AG04450 (cell line): ENCODE measurements around the gene CAMKK2. TPM values are rescaled to one million over a fixed set of nuclear protein-coding genes. Genes with fewer than 3 reads are reported as not detected.

Source experiments
- CTCF ChIA-PET: fragments of 300-600, 350-600 bp; formaldehyde crosslinking; extraction: SDS; loops from one replicate; lab custom pipeline; 2022; ENCODE audit warnings: antibody characterized with exemption, inconsistent platforms; lab: Charles Lee
- POLR2A ChIA-PET: fragments of 350-600 bp; formaldehyde crosslinking; extraction: SDS; loops from one replicate; lab custom pipeline; 2021; ENCODE audit warnings: antibody characterized with exemption, inconsistent platforms; lab: Yijun Ruan, JAX
- DNase-seq: peaks from one replicate; pipeline ENCODE4 v3.0.0-alpha.2; 2011; ENCODE audit warnings: low read depth, low spot score
- H3K27ac ChIP-seq: one replicate; pipeline ENCODE4 v1.5.1; 2012; ENCODE audit warnings: low read depth, low read length, control low read depth
- H3K27me3 ChIP-seq: one replicate; pipeline ENCODE4 v1.6.0; 2012; ENCODE audit warnings: low read length; ENCODE audit not compliant: control insufficient read depth, insufficient read depth
- H3K4me3 ChIP-seq: 2 replicates; pipeline ENCODE4 v1.5.1; 2011; ENCODE audit warnings: mild to moderate bottlenecking, low read depth, low read length, control low read depth
- H3K9me3 ChIP-seq: 2 replicates; pipeline ENCODE4 v1.5.1; 2012; ENCODE audit warnings: low read length; ENCODE audit not compliant: control insufficient read depth, insufficient read depth
- polyA plus RNA-seq: library from polyadenylated mRNA; depleted of rRNA; stranded (reverse); fragments of >200 nt; gene quantifications from 2 replicates; pipeline ENCODE4 v1.2.3, GENCODE V29; 2011
- TF ChIP-seq, protein P1 (sequence below): IDR thresholded peaks from 2 replicates; pipeline ENCODE4 v1.5.1; 2011; ENCODE audit warnings: low read depth, low read length, control low read depth, inconsistent platforms

CAMKK2 gene
- polyA plus RNA-seq, 1 experiment = 23.1 TPM

GRCh38 chr12:121334513-121335343 lies 38.2 kb upstream of the CAMKK2 start:
- H3K27me3 ChIP-seq = no peaks in the 10 kb centered on the region
- no peak overlapping the region for H3K27ac ChIP-seq
- CTCF ChIA-PET = interaction anchor here (0.5 to 6.4 kb wide), 51 partner anchors 9 to 783 kb away, joined by 3 to 135 read pairs (median 6); partner anchors contain the start of genes ANAPC5, MORN3 and RNF34
- no peak overlapping the region for H3K4me3 ChIP-seq
- DNase-seq = peak; percentile 36
- TF ChIP-seq, protein P1, sequence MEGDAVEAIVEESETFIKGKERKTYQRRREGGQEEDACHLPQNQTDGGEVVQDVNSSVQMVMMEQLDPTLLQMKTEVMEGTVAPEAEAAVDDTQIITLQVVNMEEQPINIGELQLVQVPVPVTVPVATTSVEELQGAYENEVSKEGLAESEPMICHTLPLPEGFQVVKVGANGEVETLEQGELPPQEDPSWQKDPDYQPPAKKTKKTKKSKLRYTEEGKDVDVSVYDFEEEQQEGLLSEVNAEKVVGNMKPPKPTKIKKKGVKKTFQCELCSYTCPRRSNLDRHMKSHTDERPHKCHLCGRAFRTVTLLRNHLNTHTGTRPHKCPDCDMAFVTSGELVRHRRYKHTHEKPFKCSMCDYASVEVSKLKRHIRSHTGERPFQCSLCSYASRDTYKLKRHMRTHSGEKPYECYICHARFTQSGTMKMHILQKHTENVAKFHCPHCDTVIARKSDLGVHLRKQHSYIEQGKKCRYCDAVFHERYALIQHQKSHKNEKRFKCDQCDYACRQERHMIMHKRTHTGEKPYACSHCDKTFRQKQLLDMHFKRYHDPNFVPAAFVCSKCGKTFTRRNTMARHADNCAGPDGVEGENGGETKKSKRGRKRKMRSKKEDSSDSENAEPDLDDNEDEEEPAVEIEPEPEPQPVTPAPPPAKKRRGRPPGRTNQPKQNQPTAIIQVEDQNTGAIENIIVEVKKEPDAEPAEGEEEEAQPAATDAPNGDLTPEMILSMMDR = peak; percentile 86
- H3K9me3 ChIP-seq = no peaks in the 10 kb centered on the region
- POLR2A ChIA-PET = no interaction called here

DNA sequence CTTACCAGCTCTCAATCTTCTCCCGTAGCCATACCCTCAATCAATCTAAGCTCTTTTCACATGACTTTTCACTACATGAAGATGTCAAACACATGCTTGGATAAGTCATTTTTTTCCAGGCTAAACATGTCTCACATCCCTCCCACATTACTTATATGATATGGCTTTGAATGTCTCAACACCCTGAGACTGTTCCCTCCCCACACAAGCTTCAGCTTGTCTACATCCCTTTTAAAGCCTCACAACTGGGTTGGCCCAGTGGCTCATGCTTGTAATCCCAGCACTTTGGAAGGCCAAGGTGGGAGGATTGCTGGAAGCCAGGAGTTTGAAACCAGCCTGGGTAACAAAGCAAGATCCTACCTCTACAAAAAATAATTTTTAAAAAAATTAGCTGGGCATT lies 37.2 kb upstream of the CAMKK2 start:
- no peak overlapping the region for H3K4me3 ChIP-seq
- H3K9me3 ChIP-seq = no peaks in the 10 kb centered on the region
- no peak overlapping the region for H3K27ac ChIP-seq
- no peak for DNase-seq
- H3K27me3 ChIP-seq = no peaks in the 10 kb centered on the region
- TF ChIP-seq, protein P1 = no peak
- ChIA-PET CTCF (interaction anchor here (0.5 to 6.4 kb wide), 15 partner anchors 8 to 351 kb away, joined by 3 to 135 read pairs (median 8); partner anchors contain the start of genes ANAPC5 and RNF34), POLR2A (no interaction called here)

DNA sequence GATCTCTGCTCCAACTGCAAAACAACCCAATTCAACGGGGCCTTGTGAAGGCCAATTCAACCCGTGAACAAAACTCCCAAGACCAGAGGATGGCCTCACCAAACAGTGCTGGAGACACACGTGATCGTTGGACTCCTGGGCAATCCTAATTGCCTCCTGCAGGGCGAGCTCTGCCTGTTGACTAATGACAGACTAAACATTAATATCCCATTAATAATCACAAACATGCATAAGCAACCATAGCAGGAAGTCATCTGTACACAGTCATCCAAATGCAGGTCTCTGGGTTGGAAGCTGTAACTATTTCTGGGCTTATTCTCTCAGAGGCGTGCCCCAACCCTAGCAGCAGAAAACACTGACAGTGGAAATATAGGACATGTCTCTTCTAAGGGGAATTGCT lies 34.7 kb upstream of the CAMKK2 start:
- ChIA-PET CTCF (interaction anchor here (6.4 kb wide), 1 partner anchor 113 kb away, joined by 135 read pairs; no protein-coding TSS in a partner anchor), POLR2A (no interaction called here)
- Histone ChIP-seq H3K9me3 (no peaks in the 10 kb centered on the region), H3K27me3 (no peaks in the 10 kb centered on the region), H3K4me3 (no peak overlapping the region), H3K27ac (no peak overlapping the region)
- no peak for DNase-seq
- TF ChIP-seq, protein P1 = no peak

DNA sequence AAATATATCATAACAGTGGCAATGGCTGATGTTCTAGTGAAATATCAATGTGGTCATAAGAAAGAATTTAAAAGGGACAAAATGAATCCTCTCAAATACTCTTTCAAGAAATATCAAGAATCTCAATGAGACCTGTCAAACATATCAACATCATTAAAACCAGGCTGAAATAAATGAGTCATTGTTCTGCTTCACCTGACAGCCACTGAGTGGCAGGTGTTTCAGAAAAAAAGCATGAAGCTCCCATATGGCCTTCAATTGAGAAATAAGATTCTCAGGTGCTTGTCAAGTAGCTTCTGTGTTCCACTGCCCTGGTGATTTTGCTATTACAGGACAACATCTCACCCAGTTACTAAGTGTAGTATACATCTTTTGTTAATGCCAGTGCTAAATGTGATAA lies 34.2 kb upstream of the CAMKK2 start:
- H3K9me3 ChIP-seq = no peaks in the 10 kb centered on the region
- no peak for DNase-seq
- ChIA-PET CTCF (interaction anchor here (6.4 kb wide), 1 partner anchor 113 kb away, joined by 135 read pairs; no protein-coding TSS in a partner anchor), POLR2A (no interaction called here)
- TF ChIP-seq, protein P1 = no peak
- no peak overlapping the region for H3K27ac ChIP-seq
- H3K27me3 ChIP-seq = no peaks in the 10 kb centered on the region
- no peak overlapping the region for H3K4me3 ChIP-seq

DNA sequence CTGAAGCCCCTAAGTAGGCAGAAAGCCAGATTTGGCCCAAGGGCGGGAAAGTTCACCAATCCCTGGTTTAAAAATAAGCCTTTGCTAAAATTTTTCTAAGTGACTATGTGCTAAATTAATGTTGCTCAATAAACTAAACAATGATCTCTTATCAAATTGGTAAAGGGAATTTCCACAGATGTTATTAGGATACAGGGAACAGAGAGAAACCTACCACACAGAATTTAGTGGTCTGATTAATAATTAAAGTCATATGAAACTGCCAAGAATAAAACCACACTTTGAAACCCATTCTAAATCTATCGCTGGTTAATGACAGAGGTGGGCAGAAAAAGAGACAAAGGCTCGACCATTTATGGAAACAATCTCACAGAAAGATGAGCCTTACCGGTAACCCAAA lies 33.7 kb upstream of the CAMKK2 start:
- H3K27ac ChIP-seq = no peak overlapping the region
- DNase-seq = no peak
- H3K27me3 ChIP-seq = no peaks in the 10 kb centered on the region
- CTCF ChIA-PET = interaction anchor here (6.4 kb wide), 1 partner anchor 114 kb away, joined by 135 read pairs; no protein-coding TSS in a partner anchor
- no peaks in the 10 kb centered on the region for H3K9me3 ChIP-seq
- POLR2A ChIA-PET = no interaction called here
- TF ChIP-seq, protein P1 = no peak
- no peak overlapping the region for H3K4me3 ChIP-seq
